CD14-positive monocyte (primary cell): Measurements from ENCODE around the gene POLH. TPM values are rescaled to one million over a fixed set of nuclear protein-coding genes. Genes with fewer than 3 reads are reported as not detected.

ENCODE experiments used
- DNase-seq, 3 donors: peaks; one replicate each; pipeline ENCODE4 v3.0.0-alpha.2; 2011 to 2022
- H2AFZ ChIP-seq: 2 replicates; pipeline ENCODE4 v1.6.0; 2012; ENCODE audit warnings: mild to moderate bottlenecking, low read depth, low read length, inconsistent platforms; ENCODE audit not compliant: insufficient read depth, poor library complexity, severe bottlenecking
- H3K27ac ChIP-seq, 2 donors: 1 replicate in 1 of 2; 2 replicates in 1 of 2; pipeline ENCODE4 v1.5.1; 2012 to 2013; ENCODE audit warnings: low read length in 2 of 2, control low read depth in 1 of 2, inconsistent platforms in 1 of 2, low read depth in 1 of 2, mild to moderate bottlenecking in 1 of 2
- H3K27me3 ChIP-seq, 2 donors: one replicate each; pipeline versions ENCODE4 v1.6.0 to v1.6.1; 2011 to 2013; ENCODE audit warnings: low read length in 2 of 2; ENCODE audit not compliant: control insufficient read depth in 2 of 2, insufficient read depth in 2 of 2
- H3K36me3 ChIP-seq, 2 donors: replicated peaks in 1 of 2; 1 replicate in 1 of 2; 2 replicates in 1 of 2; pipeline versions ENCODE4 v1.5.1 to v1.6.1; 2012 to 2013; ENCODE audit warnings: low read length in 2 of 2, control low read depth in 1 of 2, inconsistent platforms in 1 of 2, mild to moderate bottlenecking in 1 of 2; ENCODE audit not compliant: insufficient read depth in 2 of 2, control insufficient read depth in 1 of 2
- H3K4me1 ChIP-seq, 2 donors: 1 replicate in 1 of 2; 2 replicates in 1 of 2; pipeline versions ENCODE4 v1.5.1 to v1.6.1; 2012 to 2013; ENCODE audit warnings: low read length in 2 of 2, control low read depth in 1 of 2, inconsistent platforms in 1 of 2, mild to moderate bottlenecking in 1 of 2, moderate library complexity in 1 of 2; ENCODE audit not compliant: insufficient read depth in 2 of 2, control insufficient read depth in 1 of 2
- H3K4me2 ChIP-seq: replicated peaks from 2 replicates; pipeline ENCODE3; 2012; ENCODE audit warnings: low read length, moderate library complexity, mild to moderate bottlenecking; ENCODE audit not compliant: poor library complexity, severe bottlenecking; ENCODE audit errors: extremely low read depth
- H3K4me3 ChIP-seq, 3 experiments: fragments of 200-600 bp in 1 of 3; sonication (generic) in 1 of 3; replicated peaks in 1 of 3; 1 replicate in 2 of 3; 2 replicates in 1 of 3; pipeline ENCODE4 v1.5.1; 2011 to 2013; ENCODE audit warnings: low read length in 3 of 3, mild to moderate bottlenecking in 3 of 3, control low read depth in 2 of 3, low read depth in 2 of 3, inconsistent platforms in 1 of 3, moderate library complexity in 1 of 3
- H3K79me2 ChIP-seq: 2 replicates; pipeline ENCODE4 v1.6.0; 2012; ENCODE audit warnings: mild to moderate bottlenecking, control low read depth, inconsistent platforms, low read length, moderate library complexity; ENCODE audit not compliant: insufficient read depth
- H3K9ac ChIP-seq: 2 replicates; pipeline ENCODE4 v1.6.0; 2017; ENCODE audit warnings: low read length, mild to moderate bottlenecking; ENCODE audit not compliant: insufficient read depth, poor library complexity, severe bottlenecking
- H3K9me3 ChIP-seq, 2 donors: replicated peaks in 1 of 2; 1 replicate in 1 of 2; 2 replicates in 1 of 2; pipeline versions ENCODE4 v1.5.1 to v1.6.1; 2012 to 2013; ENCODE audit warnings: low read length in 2 of 2, control low read depth in 1 of 2; ENCODE audit not compliant: control insufficient read depth in 1 of 2, insufficient read depth in 1 of 2
- H4K20me1 ChIP-seq: 2 replicates; pipeline ENCODE4 v1.6.0; 2012; ENCODE audit warnings: mild to moderate bottlenecking, low read length, control low read depth, moderate library complexity; ENCODE audit not compliant: insufficient read depth
- H3K27ac Mint-ChIP-seq, 7 donors: one replicate each; pipeline ENCODE4 v1.8.0; 2020; ENCODE audit warnings: mild to moderate bottlenecking in 7 of 7, mixed read lengths in 7 of 7, moderate library complexity in 6 of 7, inconsistent platforms in 2 of 7
- H3K27me3 Mint-ChIP-seq, 3 donors: one replicate each; pipeline ENCODE4 v1.8.0; 2021 to 2022; ENCODE audit warnings: low read depth in 3 of 3, mild to moderate bottlenecking in 3 of 3, mixed read lengths in 3 of 3, moderate library complexity in 3 of 3, inconsistent platforms in 1 of 3
- H3K36me3 Mint-ChIP-seq, 2 donors: one replicate each; pipeline ENCODE4 v1.8.0; 2020; ENCODE audit warnings: mixed read lengths in 2 of 2, inconsistent platforms in 1 of 2, mild to moderate bottlenecking in 1 of 2
- H3K4me1 Mint-ChIP-seq: one replicate; pipeline ENCODE4 v1.8.0; 2020; ENCODE audit warnings: mild to moderate bottlenecking, mixed read lengths
- H3K4me3 Mint-ChIP-seq, 2 donors: one replicate each; pipeline ENCODE4 v1.8.0; 2020; ENCODE audit warnings: mild to moderate bottlenecking in 2 of 2, mixed read lengths in 2 of 2, moderate library complexity in 1 of 2
- H3K9me3 Mint-ChIP-seq, 7 donors: one replicate each; pipeline ENCODE4 v1.8.0; 2020 to 2022; ENCODE audit warnings: mixed read lengths in 7 of 7, mild to moderate bottlenecking in 6 of 7, moderate library complexity in 6 of 7, inconsistent platforms in 2 of 7
- WGBS: methylation state at CpG from one replicate; pipeline ENCODE4 v1.1.5; 2013; ENCODE audit warnings: missing lambda C conversion rate; ENCODE audit not compliant: insufficient coverage; 5-methylcytosine and 5-hydroxymethylcytosine counted together
- intact Hi-C, 2 donors: fragments of 100-400 bp; cut with micrococcal nuclease; formaldehyde crosslinking; loops; one replicate each; pipeline versions ENCODE4 v1.15.0 to v1.15.1; 2023
- polyA plus RNA-seq, 3 donors: library from polyadenylated mRNA; depleted of rRNA in 1 of 3; unstranded in 2 of 3; stranded (reverse) in 1 of 3; fragments of 300-500 nt in 2 of 3; fragments of >200 nt in 1 of 3; fragmentation: Illumina TruSeq in 2 of 3; gene quantifications; 1 replicate in 2 of 3; 2 replicates in 1 of 3; pipeline ENCODE4 v1.2.3, GENCODE V29; 2012 to 2021
- TF ChIP-seq, protein P1 (sequence below): fragments of 200-600 bp; IDR thresholded peaks from one replicate; pipeline ENCODE4 v1.8.0; 2022; ENCODE audit warnings: antibody characterized with exemption, mild to moderate bottlenecking

The POLH gene
- polyA plus RNA-seq, 3 donors: 2.0 to 2.6 (median 2.1) TPM

DNA sequence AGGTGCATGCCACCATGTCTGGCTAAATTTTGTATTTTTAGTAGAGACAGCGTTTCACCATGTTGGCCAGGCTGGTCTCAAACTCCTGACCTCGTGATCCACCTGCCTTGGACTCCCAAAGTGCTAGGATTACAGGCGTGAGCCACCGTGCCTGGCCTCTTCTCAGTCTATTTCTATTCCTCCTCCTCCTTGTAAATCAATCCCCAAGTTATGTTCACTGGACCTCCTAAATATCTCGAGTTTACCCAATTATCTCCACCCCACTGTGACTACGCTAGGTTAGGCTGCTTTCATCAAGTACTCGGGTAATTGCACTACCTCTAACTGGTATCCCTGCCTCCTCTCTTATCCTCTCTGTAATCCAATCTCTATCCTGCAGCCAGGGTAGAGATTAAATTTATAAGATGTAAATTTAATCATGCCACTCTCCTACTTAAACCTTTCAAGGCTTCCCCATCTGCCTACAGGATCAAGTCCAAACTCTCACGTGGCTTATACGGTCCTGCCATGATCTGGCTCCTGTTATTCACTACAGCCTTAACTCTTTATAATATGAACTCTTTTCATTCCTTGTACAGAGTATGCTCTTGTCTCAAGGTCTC is 58.8 kb downstream of the POLH start:
- Histone ChIP-seq H4K20me1 (peaks cover 14% of the 10 kb centered on the region), H3K9ac (peak overlapping the region; percentile 88), H3K79me2 (peaks cover 41% of the 10 kb centered on the region), H3K4me1 (peaks cover 44 to 53% of the 10 kb centered on the region in 2 donors), H2AFZ (peak overlapping the region; percentile 93), H3K4me3 (peak overlapping the region in 1 of 3 experiments; percentile 98), H3K27me3 (no peaks in the 10 kb centered on the region), H3K27ac (peak overlapping the region in 1 of 2 donors; percentile 95), H3K4me2 (peak overlapping the region; percentile 86), H3K36me3 (peaks cover 9 to 14% of the 10 kb centered on the region in 2 donors), H3K9me3 (no peaks in the 10 kb centered on the region)
- intact Hi-C loops: no loop called here
- H3K4me3 Mint-ChIP-seq: peak overlapping the region in 1 of 2 donors; percentile 98
- H3K36me3 Mint-ChIP-seq: peaks cover 12 to 29% of the 10 kb centered on the region in 2 donors
- TF ChIP-seq, protein P1, sequence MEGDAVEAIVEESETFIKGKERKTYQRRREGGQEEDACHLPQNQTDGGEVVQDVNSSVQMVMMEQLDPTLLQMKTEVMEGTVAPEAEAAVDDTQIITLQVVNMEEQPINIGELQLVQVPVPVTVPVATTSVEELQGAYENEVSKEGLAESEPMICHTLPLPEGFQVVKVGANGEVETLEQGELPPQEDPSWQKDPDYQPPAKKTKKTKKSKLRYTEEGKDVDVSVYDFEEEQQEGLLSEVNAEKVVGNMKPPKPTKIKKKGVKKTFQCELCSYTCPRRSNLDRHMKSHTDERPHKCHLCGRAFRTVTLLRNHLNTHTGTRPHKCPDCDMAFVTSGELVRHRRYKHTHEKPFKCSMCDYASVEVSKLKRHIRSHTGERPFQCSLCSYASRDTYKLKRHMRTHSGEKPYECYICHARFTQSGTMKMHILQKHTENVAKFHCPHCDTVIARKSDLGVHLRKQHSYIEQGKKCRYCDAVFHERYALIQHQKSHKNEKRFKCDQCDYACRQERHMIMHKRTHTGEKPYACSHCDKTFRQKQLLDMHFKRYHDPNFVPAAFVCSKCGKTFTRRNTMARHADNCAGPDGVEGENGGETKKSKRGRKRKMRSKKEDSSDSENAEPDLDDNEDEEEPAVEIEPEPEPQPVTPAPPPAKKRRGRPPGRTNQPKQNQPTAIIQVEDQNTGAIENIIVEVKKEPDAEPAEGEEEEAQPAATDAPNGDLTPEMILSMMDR: no peak
- 89% methylated on average over 7 of the region's 9 CpGs for WGBS
- peaks cover 0 to 2% (median 0%) of the 10 kb centered on the region in 3 donors for H3K27me3 Mint-ChIP-seq
- peaks cover 56% of the 10 kb centered on the region for H3K4me1 Mint-ChIP-seq
- H3K9me3 Mint-ChIP-seq: peaks cover 0 to 3% (median 0%) of the 10 kb centered on the region in 7 donors
- H3K27ac Mint-ChIP-seq: peak overlapping the region in 6 of 7 donors; percentile 9 to 98 (median 96)
- DNase-seq: no peak

DNA sequence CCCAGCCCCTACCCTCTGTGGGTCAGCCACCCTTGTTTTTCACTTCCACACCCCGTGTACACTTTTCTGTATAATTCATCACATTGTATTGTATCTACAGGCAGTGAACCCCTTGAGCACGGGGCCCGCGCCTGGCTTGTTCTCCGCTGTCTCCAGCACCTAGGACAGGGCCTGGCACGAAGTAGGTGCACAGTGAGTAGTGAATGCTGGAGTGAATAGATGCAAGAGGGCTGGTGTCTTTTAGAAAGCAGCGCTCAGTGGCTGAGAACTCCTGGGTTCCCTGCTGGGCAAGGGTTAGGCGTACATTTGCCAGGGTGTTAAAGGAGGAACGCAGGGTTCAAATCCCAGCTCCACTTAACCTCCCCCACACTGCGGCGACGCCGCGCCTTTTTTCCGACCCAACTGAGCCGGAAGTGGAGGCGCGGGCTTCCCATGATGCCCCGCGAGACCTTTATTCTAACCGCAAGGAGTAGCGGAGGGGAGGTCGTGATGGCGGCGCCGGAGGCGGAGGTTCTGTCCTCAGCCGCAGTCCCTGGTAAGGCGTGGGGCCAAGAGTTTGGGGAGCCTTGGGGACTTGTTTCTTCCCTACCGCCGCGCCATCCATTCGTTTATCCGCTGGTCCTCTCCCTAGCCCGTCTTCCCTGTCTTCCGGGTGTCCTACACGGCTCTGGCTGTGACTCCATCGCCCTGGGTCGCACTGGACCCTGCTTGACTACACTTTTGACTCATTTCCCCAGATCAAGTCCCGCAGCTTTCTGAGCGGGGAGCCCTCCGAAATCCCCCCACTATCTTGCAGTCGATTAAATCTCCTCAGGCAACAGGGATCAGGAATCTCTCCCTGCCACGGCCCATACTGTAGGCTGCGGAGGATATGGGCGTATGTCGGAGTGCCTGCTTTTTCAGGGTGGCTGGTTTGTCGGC is 59.7 kb downstream of the POLH start, which contains the start of gene MAD2L1BP:
MAD2L1BP (plus strand) TSS at position 454 of the 921 bp plus-strand sequence; CDS start at position 490, 36 bp downstream.
- Mint-ChIP-seq H3K27me3 (peaks cover 0 to 2% (median 0%) of the 10 kb centered on the region in 3 donors), H3K36me3 (peaks cover 20 to 37% of the 10 kb centered on the region in 2 donors), H3K4me1 (peaks cover 54% of the 10 kb centered on the region), H3K9me3 (peaks cover 0 to 3% (median 0%) of the 10 kb centered on the region in 7 donors), H3K27ac (peak within 1 kb of the TSS; percentile 92 to 98 (median 96)), H3K4me3 (peak within 1 kb of the TSS; percentile 98 to 99)
- Histone ChIP-seq H4K20me1 (peaks cover 22% of the 10 kb centered on the region), H3K4me2 (peak within 1 kb of the TSS; percentile 86), H3K79me2 (peaks cover 49% of the 10 kb centered on the region), H3K9me3 (no peaks in the 10 kb centered on the region), H3K27me3 (no peaks in the 10 kb centered on the region), H3K4me1 (peaks cover 37 to 44% of the 10 kb centered on the region in 2 donors), H3K9ac (peak within 1 kb of the TSS; percentile 88), H3K4me3 (peak within 1 kb of the TSS; percentile 65 to 98 (median 77)), H3K36me3 (peaks cover 18 to 22% of the 10 kb centered on the region in 2 donors), H2AFZ (peak within 1 kb of the TSS; percentile 93), H3K27ac (peak within 1 kb of the TSS; percentile 67 to 95)
- intact Hi-C loops: no loop called here
- peak; percentile 63 to 68 (median 64) for DNase-seq
- TF ChIP-seq, protein P1: no peak
- WGBS: 0% methylated on average over 30 of the region's 48 CpGs
